Left lung (tissue), 10 donors: ENCODE measurements around the gene KCNG3. TPM values are rescaled to one million over a fixed set of nuclear protein-coding genes. Genes with fewer than 3 reads are reported as not detected.
"Not testable (repeated sequence)": the region's sequence is repeated elsewhere in the genome, so short reads cannot be mapped to it uniquely, and the experiment has no call there.

Experiments used
- ATAC-seq: fragments of 200-7000 bp; cut with Tn5 transposase; one replicate; pipeline ENCODE4 v1.9.1; 2020; ENCODE audit warnings: moderate library complexity
- DNase-seq, 4 donors: peaks; one replicate each; pipeline ENCODE4 v3.0.0-alpha.2; 2013 to 2020
- H3K27ac ChIP-seq, 2 donors: fragments of 200-600 bp; sonication (generic) in 1 of 2; one replicate each; pipeline versions ENCODE4 v1.5.0 to v1.8.0; 2020 to 2021
- H3K27me3 ChIP-seq, 2 donors: fragments of 200-600 bp; sonication (generic) in 1 of 2; one replicate each; pipeline versions ENCODE4 v1.5.0 to v1.8.0; 2020 to 2021
- H3K36me3 ChIP-seq, 2 donors: fragments of 200-600 bp; sonication (generic) in 1 of 2; one replicate each; pipeline versions ENCODE4 v1.5.0 to v1.8.0; 2020 to 2021
- H3K4me1 ChIP-seq, 2 donors: fragments of 200-600 bp; one replicate each; pipeline ENCODE4 v1.8.0; 2021
- H3K4me3 ChIP-seq, 2 donors: fragments of 200-600 bp; sonication (generic) in 1 of 2; one replicate each; pipeline versions ENCODE4 v1.5.0 to v1.8.0; 2020 to 2021; ENCODE audit warnings: mild to moderate bottlenecking in 1 of 2
- H3K9me3 ChIP-seq, 2 donors: fragments of 200-600 bp; sonication (generic) in 1 of 2; one replicate each; pipeline versions ENCODE4 v1.5.0 to v1.8.0; 2020 to 2021
- intact Hi-C, 2 donors: fragments of 100-400 bp; cut with DNase I; formaldehyde crosslinking; loops; one replicate each; pipeline versions ENCODE4 v1.11.2 to v1.14.2; 2022
- polyA plus RNA-seq, 6 donors: library from polyadenylated mRNA; unstranded; fragments of 120-200 nt; gene quantifications; one replicate each; pipeline ENCODE4 v1.2.1, GENCODE V29; 2013; ENCODE audit not compliant: insufficient read length in 6 of 6
- total RNA-seq, 2 donors: library from RNA; stranded (reverse); fragmentation: NEBNext Ultra II Directional; extraction: Animal tissue kit (Norgen Biotek cat#: 25700); gene quantifications; one replicate each; pipeline ENCODE4 v1.2.1, GENCODE V29; 2021
- TF ChIP-seq, protein P1 (sequence below), 2 donors: fragments of 200-600 bp; sonication (generic) in 1 of 2; IDR thresholded peaks; one replicate each; pipeline versions ENCODE4 v1.5.0 to v1.8.0; 2021; ENCODE audit warnings: antibody characterized with exemption in 2 of 2
- donor health status: DM: no; HTN: yes; CAD: no.
- donor health status: DM: no; HTN: no; CAD: no.

Gene KCNG3
- total and polyA plus RNA-seq, 8 donors, result 0.06 to 1.3 (median 0.10) TPM; not detected in 1

- H3K27ac ChIP-seq, result no peak overlapping the region
- no peaks in the 10 kb centered on the region for H3K9me3 ChIP-seq
- no peaks in the 10 kb centered on the region for H3K4me1 ChIP-seq
- no peak for ATAC-seq
- intact Hi-C loops, result no loop called here
- no peak for DNase-seq
- TF ChIP-seq, protein P1, sequence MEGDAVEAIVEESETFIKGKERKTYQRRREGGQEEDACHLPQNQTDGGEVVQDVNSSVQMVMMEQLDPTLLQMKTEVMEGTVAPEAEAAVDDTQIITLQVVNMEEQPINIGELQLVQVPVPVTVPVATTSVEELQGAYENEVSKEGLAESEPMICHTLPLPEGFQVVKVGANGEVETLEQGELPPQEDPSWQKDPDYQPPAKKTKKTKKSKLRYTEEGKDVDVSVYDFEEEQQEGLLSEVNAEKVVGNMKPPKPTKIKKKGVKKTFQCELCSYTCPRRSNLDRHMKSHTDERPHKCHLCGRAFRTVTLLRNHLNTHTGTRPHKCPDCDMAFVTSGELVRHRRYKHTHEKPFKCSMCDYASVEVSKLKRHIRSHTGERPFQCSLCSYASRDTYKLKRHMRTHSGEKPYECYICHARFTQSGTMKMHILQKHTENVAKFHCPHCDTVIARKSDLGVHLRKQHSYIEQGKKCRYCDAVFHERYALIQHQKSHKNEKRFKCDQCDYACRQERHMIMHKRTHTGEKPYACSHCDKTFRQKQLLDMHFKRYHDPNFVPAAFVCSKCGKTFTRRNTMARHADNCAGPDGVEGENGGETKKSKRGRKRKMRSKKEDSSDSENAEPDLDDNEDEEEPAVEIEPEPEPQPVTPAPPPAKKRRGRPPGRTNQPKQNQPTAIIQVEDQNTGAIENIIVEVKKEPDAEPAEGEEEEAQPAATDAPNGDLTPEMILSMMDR (IDR thresholded peaks at IDR 0.05), result no peak
- H3K4me3 ChIP-seq, result no peak overlapping the region
- no peaks in the 10 kb centered on the region for H3K27me3 ChIP-seq
- H3K36me3 ChIP-seq, result no peaks in the 10 kb centered on the region
These were observed 86.3 kb downstream of the KCNG3 start for GRCh38 chr2:42407476-42407875.

DNA sequence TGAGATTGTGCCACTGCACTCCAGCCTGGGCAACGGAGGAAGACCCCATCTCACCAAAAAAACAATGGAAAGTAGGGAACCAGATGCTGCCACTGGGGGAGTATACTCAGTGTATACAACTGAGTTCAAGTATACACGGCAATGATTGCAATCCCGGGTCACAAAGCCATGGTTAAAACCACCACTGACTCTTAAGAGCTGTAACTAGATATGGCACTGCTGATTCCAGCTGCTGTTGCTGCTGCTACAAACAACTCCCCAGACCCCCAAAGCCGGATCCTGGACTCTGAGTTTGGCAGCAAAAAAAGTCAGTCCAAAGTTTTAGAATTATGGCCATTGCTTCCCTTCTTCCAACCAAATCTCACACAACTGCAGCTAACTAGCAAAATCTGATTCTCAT is 89.1 kb downstream of the KCNG3 start:
- Histone ChIP-seq H3K4me1 (no peaks in the 10 kb centered on the region), H3K27me3 (no peaks in the 10 kb centered on the region), H3K4me3 (no peak overlapping the region), H3K36me3 (no peaks in the 10 kb centered on the region), H3K9me3 (no peaks in the 10 kb centered on the region), H3K27ac (no peak overlapping the region)
- intact Hi-C loops, result no loop called here
- TF ChIP-seq, protein P1 (IDR thresholded peaks at IDR 0.05), result no peak
- ATAC-seq (no peak), DNase-seq (no peak)

DNA sequence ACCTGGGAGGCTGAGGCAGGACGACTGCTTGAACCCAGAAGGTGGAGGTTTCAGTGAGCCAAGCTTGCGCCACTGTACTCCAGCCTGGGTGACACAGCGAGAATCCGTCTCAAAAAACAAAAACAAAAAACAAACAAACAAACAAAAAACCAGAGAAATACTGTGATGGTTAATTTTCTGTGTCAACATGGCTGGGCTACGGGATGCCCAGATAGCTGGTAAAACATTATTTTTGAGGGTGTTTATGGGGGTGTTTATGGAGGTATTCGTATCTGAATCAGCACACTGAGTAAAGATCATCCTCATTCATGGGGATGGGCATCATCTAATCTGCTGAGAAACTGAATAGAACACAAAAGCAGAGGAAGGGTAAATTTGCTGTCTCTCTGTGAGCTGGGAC is 92.0 kb downstream of the KCNG3 start:
- ATAC-seq, result no peak
- Histone ChIP-seq H3K4me3 (no peak overlapping the region), H3K4me1 (no peaks in the 10 kb centered on the region), H3K9me3 (no peaks in the 10 kb centered on the region), H3K27ac (no peak overlapping the region), H3K27me3 (no peaks in the 10 kb centered on the region), H3K36me3 (no peaks in the 10 kb centered on the region)
- intact Hi-C loops, result no loop called here
- TF ChIP-seq, protein P1 (IDR thresholded peaks at IDR 0.05), result no peak
- no peak for DNase-seq

- intact Hi-C loops, H3K27me3 ChIP-seq, H3K36me3 ChIP-seq, ATAC-seq, DNase-seq, H3K4me3 ChIP-seq, H3K4me1 ChIP-seq, H3K9me3 ChIP-seq, H3K27ac ChIP-seq: not testable (repeated sequence)
These were observed 95.7 kb downstream of the KCNG3 start for GRCh38 chr2:42398052-42398451.

DNA sequence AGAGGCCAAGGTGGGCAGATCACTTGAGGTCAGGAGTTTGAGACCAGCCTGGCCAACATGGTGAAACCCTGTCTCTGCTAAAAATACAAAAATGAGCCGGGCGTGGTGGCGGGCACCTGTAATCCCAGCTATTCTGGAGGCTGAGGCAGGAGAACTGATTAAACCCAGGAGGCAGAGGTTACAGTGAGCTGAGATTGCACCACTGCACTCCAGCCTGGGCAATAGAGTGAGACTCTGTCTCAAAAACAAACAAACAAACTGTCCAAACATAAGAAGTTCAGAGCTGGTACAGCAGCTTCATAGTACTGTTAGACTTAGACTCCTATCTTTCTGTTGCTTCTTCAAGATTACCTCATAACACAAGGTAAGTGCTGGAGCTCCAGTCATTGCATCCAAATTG is 100.5 kb downstream of the KCNG3 start:
- H3K27ac ChIP-seq, ATAC-seq, H3K36me3 ChIP-seq, H3K9me3 ChIP-seq, H3K27me3 ChIP-seq, DNase-seq, intact Hi-C loops, H3K4me1 ChIP-seq, H3K4me3 ChIP-seq: not testable (repeated sequence)

DNA sequence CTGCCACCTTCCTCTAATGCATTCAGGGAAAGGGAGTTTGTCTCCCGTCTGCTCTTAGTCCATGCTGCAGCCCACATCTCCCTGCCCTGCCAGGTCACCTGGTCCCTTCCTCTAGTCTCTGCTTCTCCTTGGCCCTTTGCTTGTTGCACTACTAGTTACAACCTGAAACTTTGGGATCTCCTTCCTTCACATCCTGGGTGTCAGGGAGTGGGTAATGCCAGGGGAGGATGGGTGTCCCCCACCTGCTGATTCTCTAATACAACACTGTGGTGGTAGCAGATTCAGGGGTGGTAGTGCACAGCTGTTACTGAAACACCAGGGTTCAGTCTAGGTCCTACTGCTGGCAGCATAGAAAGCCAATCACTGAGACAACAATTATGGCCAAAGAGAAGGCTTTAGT is 101.6 kb downstream of the KCNG3 start:
- Histone ChIP-seq H3K4me1 (no peaks in the 10 kb centered on the region), H3K27me3 (no peaks in the 10 kb centered on the region), H3K9me3 (no peaks in the 10 kb centered on the region), H3K4me3 (no peak overlapping the region), H3K27ac (no peak overlapping the region), H3K36me3 (no peaks in the 10 kb centered on the region)
- ATAC-seq, result no peak
- intact Hi-C loops, result no loop called here
- DNase-seq, result no peak
- TF ChIP-seq, protein P1 (IDR thresholded peaks at IDR 0.05), result no peak

Other genes starting within 250 kb of the KCNG3 start
- 10 to 100 TPM; 80.0 to 81.2 TPM for gene COX7A2L, start 132.8 kb downstream of the KCNG3 start, total RNA-seq
- gene COX7A2L, start 132.8 kb downstream of the KCNG3 start, polyA plus RNA-seq, result 100 to 1,000 TPM; 164 to 193 (median 180) TPM
- 10 to 100 TPM; 23.9 to 34.8 TPM for gene MTA3, start 74.7 kb upstream of the KCNG3 start, total RNA-seq
- 10 to 100 TPM; 59.5 to 82.8 (median 72.4) TPM for gene MTA3, start 74.7 kb upstream of the KCNG3 start, polyA plus RNA-seq